Peyer's patch (tissue), 4 donors: ENCODE data around the gene LYL1. TPM values are rescaled to one million over a fixed set of nuclear protein-coding genes. Genes with fewer than 3 reads are reported as not detected.

Experiments
- DNase-seq, 3 donors: peaks; one replicate each; pipeline ENCODE4 v3.0.0-alpha.2; 2017 to 2019
- H3K27ac ChIP-seq, 4 donors: fragments of 200-600 bp; sonication (generic); one replicate each; pipeline ENCODE4 v1.5.1; 2016 to 2019
- H3K27me3 ChIP-seq, 2 donors: fragments of 200-600 bp; sonication (generic); one replicate each; pipeline ENCODE4 v1.5.1; 2019
- H3K36me3 ChIP-seq, 3 donors: fragments of 200-600 bp; sonication (generic); one replicate each; pipeline ENCODE4 v1.5.1; 2016 to 2019
- H3K4me1 ChIP-seq, 4 donors: fragments of 200-600 bp; sonication (generic); one replicate each; pipeline ENCODE4 v1.5.1; 2016 to 2019
- H3K4me3 ChIP-seq, 4 donors: fragments of 200-600 bp; sonication (generic); 1 replicate in 3 of 4; 2 replicates in 1 of 4; pipeline ENCODE4 v1.5.1; 2016 to 2019; ENCODE audit warnings: mild to moderate bottlenecking in 1 of 4
- H3K9me3 ChIP-seq, 4 donors: fragments of 200-600 bp; sonication (generic); one replicate each; pipeline ENCODE4 v1.5.1; 2016 to 2019; ENCODE audit warnings: mild to moderate bottlenecking in 1 of 4
- CTCF ChIP-seq, 6 experiments: fragments of 450-650 bp in 4 of 6; fragments of 200-600 bp in 2 of 6; sonication (generic) in 1 of 6; IDR thresholded peaks; one replicate each; pipeline ENCODE4 v1.5.1; 2017 to 2019; ENCODE audit warnings: antibody characterized with exemption in 6 of 6, mild to moderate bottlenecking in 3 of 6, moderate library complexity in 1 of 6
- POLR2A ChIP-seq, 2 donors: fragments of 450-650 bp; IDR thresholded peaks; one replicate each; pipeline ENCODE4 v1.5.1; 2017; ENCODE audit warnings: antibody characterized with exemption in 2 of 2, mild to moderate bottlenecking in 2 of 2, moderate library complexity in 2 of 2
- total RNA-seq, 4 donors: library from RNA; depleted of rRNA; stranded (reverse); fragments of >200 nt; gene quantifications; one replicate each; pipeline ENCODE4 v1.1.0, GENCODE V29; 2016

The LYL1 gene
- total RNA-seq, 4 donors from 2014 or later, result 1.2 to 21.5 (median 4.9) TPM

DNA sequence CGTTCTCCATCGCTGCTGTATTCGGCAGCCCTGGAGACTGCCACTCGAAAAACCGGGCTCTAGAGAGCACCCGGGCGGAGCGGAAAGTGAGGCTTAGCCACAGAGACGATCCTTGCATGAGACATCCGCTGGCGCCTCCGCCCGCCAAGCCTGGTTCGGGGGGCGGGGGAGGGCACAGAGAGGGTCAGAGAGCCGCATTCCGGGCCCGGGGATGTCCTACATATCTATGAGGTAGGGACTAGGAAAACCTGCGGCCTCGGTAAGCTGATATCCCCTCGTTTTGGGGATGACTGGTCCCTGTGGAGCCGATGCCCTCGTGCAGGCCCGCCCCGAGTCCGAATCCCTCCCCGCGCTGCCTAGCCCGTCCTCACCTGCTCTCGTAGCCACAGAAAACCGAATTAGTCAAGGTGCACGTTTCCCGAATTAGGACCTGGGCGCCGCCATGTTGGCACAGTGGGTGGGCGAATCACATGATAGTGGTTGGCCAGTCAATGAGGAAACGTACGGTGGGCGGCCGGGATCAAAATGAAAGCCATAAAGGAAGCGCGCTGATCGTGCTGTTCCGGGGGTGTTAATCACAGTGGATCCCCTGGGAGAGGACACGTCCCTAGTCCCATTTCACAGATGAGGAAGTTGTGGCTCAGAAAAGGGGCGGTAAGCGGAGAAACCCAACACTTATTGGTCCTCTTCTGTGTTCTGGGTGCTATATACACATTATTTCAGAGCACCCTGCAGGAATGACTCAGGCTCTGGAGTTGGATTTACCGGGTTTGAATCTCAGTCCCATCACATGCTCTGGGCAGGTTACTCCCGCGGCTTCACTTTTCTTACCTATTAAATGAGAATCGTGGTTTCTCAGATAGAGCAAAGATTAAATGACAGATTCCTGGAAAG is 13.9 kb upstream of the LYL1 start, which contains the start of gene TRMT1:
Gene TRMT1 (minus strand): TSS at position 459 of the 894 bp plus-strand sequence. CDS start 341 bp downstream, at position 118.
- no peaks in the 10 kb centered on the region for H3K9me3 ChIP-seq
- peak; percentile 93 to 97 (median 95) for DNase-seq
- peaks cover 0 to 19% (median 0%) of the 10 kb centered on the region in 3 donors for H3K36me3 ChIP-seq
- peak within 1 kb of the TSS; percentile 59 to 80 (median 67) for H3K27ac ChIP-seq
- no peaks in the 10 kb centered on the region for H3K27me3 ChIP-seq
- TF ChIP-seq CTCF (IDR thresholded peaks at IDR 0.05) (peak in 1 of 6 experiments; percentile 1), POLR2A (IDR thresholded peaks at IDR 0.05) (peak in 1 of 2 donors; percentile 31)
- peaks cover 0 to 28% (median 18%) of the 10 kb centered on the region in 4 donors for H3K4me1 ChIP-seq
- peak within 1 kb of the TSS; percentile 67 to 93 (median 87) for H3K4me3 ChIP-seq

DNA sequence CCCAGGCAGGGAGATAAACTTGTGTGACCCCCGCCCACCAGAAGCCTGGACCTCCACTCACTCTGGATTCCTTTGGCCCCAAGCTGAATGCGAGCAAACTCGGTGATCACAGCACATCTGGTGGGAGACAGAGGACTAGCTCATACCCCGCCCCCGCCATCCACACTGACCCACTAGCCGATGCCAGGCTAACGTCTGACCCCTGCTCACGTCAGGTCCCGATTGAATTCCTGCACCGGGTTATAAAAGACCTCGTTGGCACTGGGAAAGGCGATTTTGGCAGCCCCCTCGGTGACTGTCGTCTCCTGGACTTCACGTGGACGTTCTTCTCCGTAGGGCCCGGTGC is 13.3 kb upstream of the LYL1 start:
- Histone ChIP-seq H3K27ac (peak overlapping the region in 3 of 4 donors; percentile 59 to 80 (median 66)), H3K9me3 (no peaks in the 10 kb centered on the region), H3K27me3 (no peaks in the 10 kb centered on the region), H3K36me3 (peaks cover 0 to 19% (median 0%) of the 10 kb centered on the region in 3 donors), H3K4me3 (peak overlapping the region; percentile 67 to 93 (median 87)), H3K4me1 (peaks cover 0 to 28% (median 18%) of the 10 kb centered on the region in 4 donors)
- DNase-seq, result no peak
- TF ChIP-seq POLR2A (IDR thresholded peaks at IDR 0.05) (no peak), CTCF (IDR thresholded peaks at IDR 0.05) (no peak)

DNA sequence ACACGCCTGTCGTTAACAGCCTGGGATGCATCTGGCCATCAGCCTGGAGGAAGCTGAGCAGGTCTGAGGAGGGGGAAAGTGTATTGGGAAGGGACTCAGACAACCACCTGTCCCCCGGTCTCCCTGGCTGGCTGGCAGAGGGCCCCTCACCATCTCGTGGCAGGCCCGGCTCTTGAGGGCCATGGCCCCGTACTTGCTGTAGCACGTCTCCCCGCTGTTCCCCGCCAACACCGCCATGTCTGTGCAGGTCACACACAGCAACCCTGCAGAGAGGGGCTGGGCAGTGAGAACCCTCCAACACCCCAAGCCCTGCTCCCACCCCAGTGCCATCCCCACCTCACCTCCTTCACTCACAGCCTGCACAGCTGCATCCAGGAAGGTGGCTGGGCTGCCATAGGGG is 9.9 kb upstream of the LYL1 start:
- H3K4me1 ChIP-seq, result peaks cover 0 to 11% (median 8%) of the 10 kb centered on the region in 4 donors
- H3K4me3 ChIP-seq, result no peak overlapping the region
- no peaks in the 10 kb centered on the region for H3K9me3 ChIP-seq
- DNase-seq, result no peak
- H3K27me3 ChIP-seq, result no peaks in the 10 kb centered on the region
- no peak for TF ChIP-seq CTCF (IDR thresholded peaks at IDR 0.05)
- TF ChIP-seq POLR2A (IDR thresholded peaks at IDR 0.05), result no peak
- H3K36me3 ChIP-seq, result peaks cover 0 to 33% (median 0%) of the 10 kb centered on the region in 3 donors
- H3K27ac ChIP-seq, result no peak overlapping the region

GRCh38 chr19:13110099-13110610 is 7.5 kb upstream of the LYL1 start:
- Histone ChIP-seq H3K36me3 (peaks cover 0 to 33% (median 0%) of the 10 kb centered on the region in 3 donors), H3K9me3 (no peaks in the 10 kb centered on the region), H3K4me1 (peaks cover 0 to under 1% (median 0%) of the 10 kb centered on the region in 4 donors), H3K27me3 (no peaks in the 10 kb centered on the region), H3K4me3 (no peak overlapping the region), H3K27ac (no peak overlapping the region)
- no peak for DNase-seq
- TF ChIP-seq POLR2A (IDR thresholded peaks at IDR 0.05), result no peak
- no peak for TF ChIP-seq CTCF (IDR thresholded peaks at IDR 0.05)

GRCh38 chr19:13109361-13110098 is 6.9 kb upstream of the LYL1 start:
- H3K9me3 ChIP-seq, result no peaks in the 10 kb centered on the region

More at GRCh38 chr19:13109361-13110098, 6.9 kb upstream of the LYL1 start:
- Histone ChIP-seq H3K36me3 (peaks cover 0 to 33% (median 0%) of the 10 kb centered on the region in 3 donors), H3K4me1 (no peaks in the 10 kb centered on the region), H3K4me3 (no peak overlapping the region), H3K27me3 (no peaks in the 10 kb centered on the region), H3K27ac (no peak overlapping the region)
- no peak for TF ChIP-seq CTCF (IDR thresholded peaks at IDR 0.05)
- no peak for TF ChIP-seq POLR2A (IDR thresholded peaks at IDR 0.05)
- DNase-seq, result no peak
